OCI-LY7 (cell line): Measurements from ENCODE around the gene COCH.

Experiments
- CTCF ChIP-seq: fragments of 200-600 bp; sonication (generic); conservative IDR thresholded peaks from 2 replicates; pipeline ENCODE4 v1.5.1; 2014; ENCODE audit warnings: mild to moderate bottlenecking, antibody characterized with exemption, low read length, moderate library complexity, mixed read lengths
- EZH2phosphoT487 ChIP-seq: fragments of 200-600 bp; sonication (generic); IDR thresholded peaks from 2 replicates; pipeline ENCODE4 v1.6.1; 2018; ENCODE audit warnings: low read depth, borderline replicate concordance, mild to moderate bottlenecking, mixed run types, antibody characterized with exemption, low read length, moderate library complexity, mixed read lengths

GRCh38 chr14:30840086-30840779 lies 34.1 kb upstream of the COCH start:
- TF ChIP-seq EZH2phosphoT487 (no peak), CTCF (no peak)
